ENCODE measurements around the gene MADCAM1. TPM values are rescaled to one million over a fixed set of nuclear protein-coding genes. Genes with fewer than 3 reads are reported as not detected.

The MADCAM1 gene
- total and polyA plus RNA-seq, 2 donors from 2014 or later: 0.50 to 0.77 TPM

- Histone ChIP-seq H3K9me3 (ENCODE audit: control insufficient read depth in 2 of 3, insufficient read depth in 1 of 3, low read length in 3 of 3) (no peaks in the 10 kb centered on the region), H3K9ac (ENCODE audit: low read length in 3 of 3) (no peak within 1 kb of the TSS), H3K27ac (ENCODE audit: low read depth in 2 of 2, low read length in 2 of 2) (no peak within 1 kb of the TSS), H3K36me3 (ENCODE audit: control insufficient read depth in 2 of 3, insufficient read depth in 3 of 3, low read length in 3 of 3) (peaks cover 0 to 3% (median 0%) of the 10 kb centered on the region in 3 donors), H3K4me3 (ENCODE audit: low read length in 3 of 3) (no peak within 1 kb of the TSS), H3K27me3 (ENCODE audit: control insufficient read depth, insufficient read depth, low read length) (no peaks in the 10 kb centered on the region), H3K4me1 (ENCODE audit: control insufficient read depth in 2 of 3, insufficient read depth in 2 of 3, low read depth in 1 of 3, low read length in 3 of 3) (no peaks in the 10 kb centered on the region)
- TF ChIP-seq CTCF (IDR thresholded peaks at IDR 0.05; ENCODE audit: borderline replicate concordance, extremely low read depth, insufficient read depth): no peak
- peak in 1 of 5 donors; percentile 79 for DNase-seq
- FAIRE-seq: no peak
- intact Hi-C loops (cut with DNase I): no loop called here
Observed at GRCh38 chr19:543910-544608, 47.8 kb downstream of the MADCAM1 start, which contains the start of gene GZMM. TSS of gene GZMM (plus strand) at chr19:544053. CDS start at chr19:544072, 19 bp downstream.

- no peaks in the 10 kb centered on the region for H3K9me3 ChIP-seq (ENCODE audit: control insufficient read depth in 2 of 3, insufficient read depth in 1 of 3, low read length in 3 of 3)
- H3K36me3 ChIP-seq (ENCODE audit: control insufficient read depth in 2 of 3, insufficient read depth in 3 of 3, low read length in 3 of 3): no peaks in the 10 kb centered on the region
- intact Hi-C loops (cut with DNase I): no loop called here
- FAIRE-seq (no peak), DNase-seq (no peak)
- H3K4me3 ChIP-seq (ENCODE audit: low read length in 3 of 3): no peak overlapping the region
- H3K4me1 ChIP-seq (ENCODE audit: control insufficient read depth in 2 of 3, insufficient read depth in 2 of 3, low read depth in 1 of 3, low read length in 3 of 3): peaks cover 0 to 2% (median 0%) of the 10 kb centered on the region in 3 donors
- no peak for TF ChIP-seq CTCF (IDR thresholded peaks at IDR 0.05; ENCODE audit: borderline replicate concordance, extremely low read depth, insufficient read depth)
- no peaks in the 10 kb centered on the region for H3K27me3 ChIP-seq (ENCODE audit: control insufficient read depth, insufficient read depth, low read length)
- no peak overlapping the region for H3K27ac ChIP-seq (ENCODE audit: low read depth in 2 of 2, low read length in 2 of 2)
- H3K9ac ChIP-seq (ENCODE audit: low read length in 3 of 3): no peak overlapping the region
Observed at GRCh38 chr19:547117-547516, 50.8 kb downstream of the MADCAM1 start.

GRCh38 chr19:547836-548720 lies 51.8 kb downstream of the MADCAM1 start:
- H3K9me3 ChIP-seq (ENCODE audit: control insufficient read depth in 2 of 3, insufficient read depth in 1 of 3, low read length in 3 of 3): no peaks in the 10 kb centered on the region
- H3K4me3 ChIP-seq (ENCODE audit: low read length in 3 of 3): no peak overlapping the region
- DNase-seq (peak in 1 of 5 donors; percentile 46), FAIRE-seq (no peak)
- intact Hi-C loops (cut with DNase I): no loop called here
- H3K9ac ChIP-seq (ENCODE audit: low read length in 3 of 3): no peak overlapping the region
- no peak overlapping the region for H3K27ac ChIP-seq (ENCODE audit: low read depth in 2 of 2, low read length in 2 of 2)
- peaks cover 0 to 2% (median 0%) of the 10 kb centered on the region in 3 donors for H3K4me1 ChIP-seq (ENCODE audit: control insufficient read depth in 2 of 3, insufficient read depth in 2 of 3, low read depth in 1 of 3, low read length in 3 of 3)
- no peak for TF ChIP-seq CTCF (IDR thresholded peaks at IDR 0.05; ENCODE audit: borderline replicate concordance, extremely low read depth, insufficient read depth)
- H3K36me3 ChIP-seq (ENCODE audit: control insufficient read depth in 2 of 3, insufficient read depth in 3 of 3, low read length in 3 of 3): no peaks in the 10 kb centered on the region
- no peaks in the 10 kb centered on the region for H3K27me3 ChIP-seq (ENCODE audit: control insufficient read depth, insufficient read depth, low read length)

Measured in kidney (tissue), 14 donors.